Measurements from ENCODE around the gene PPP2R3B.

PPP2R3B gene

GRCh38 chrX:312621-313331 lies 73.9 kb downstream of the PPP2R3B start:
- no peak overlapping the region for H3K4me3 ChIP-seq (ENCODE audit: low read length)
- peaks cover 18% of the 10 kb centered on the region for H4K20me1 ChIP-seq (ENCODE audit: insufficient read depth, low read length)
- peaks cover 4% of the 10 kb centered on the region; the same call in 1 of the 2 replicates for H3K4me1 ChIP-seq (ENCODE audit: low read length)
- no peak overlapping the region for H3K4me2 ChIP-seq (ENCODE audit: low read length)
- no peak for TF ChIP-seq CTCF (IDR thresholded peaks at IDR 0.05; ENCODE audit: low read depth, low read length)
- no peak for TF ChIP-seq EZH2phosphoT487 (IDR thresholded peaks at IDR 0.05; ENCODE audit: low read depth)
- no peaks in the 10 kb centered on the region for H3K27me3 ChIP-seq (ENCODE audit: low read depth, low read length)
- no peaks in the 10 kb centered on the region for H3K9me3 ChIP-seq (ENCODE audit: insufficient read depth, low read length)
- H3K79me2 ChIP-seq (ENCODE audit: low read length): peaks cover 18% of the 10 kb centered on the region
- H2AFZ ChIP-seq (ENCODE audit: low read depth, low read length): no peak overlapping the region
- H3K27ac ChIP-seq (ENCODE audit: low read length): no peak overlapping the region
- no peak overlapping the region for H3K9ac ChIP-seq (ENCODE audit: low read length)
- peaks cover 64% of the 10 kb centered on the region for H3K36me3 ChIP-seq (replicated peaks; ENCODE audit: low read depth, low read length)

- TF ChIP-seq CTCF (IDR thresholded peaks at IDR 0.05; ENCODE audit: low read depth, low read length): no peak
- no peak for TF ChIP-seq EZH2phosphoT487 (IDR thresholded peaks at IDR 0.05; ENCODE audit: low read depth)
- no peaks in the 10 kb centered on the region for H3K27me3 ChIP-seq (ENCODE audit: low read depth, low read length)
- peaks cover 13% of the 10 kb centered on the region for H3K79me2 ChIP-seq (ENCODE audit: low read length)
- no peaks in the 10 kb centered on the region for H3K4me1 ChIP-seq (ENCODE audit: low read length)
- no peak overlapping the region for H2AFZ ChIP-seq (ENCODE audit: low read depth, low read length)
- H3K4me2 ChIP-seq (ENCODE audit: low read length): no peak overlapping the region
- no peak overlapping the region for H3K9ac ChIP-seq (ENCODE audit: low read length)
- peaks cover 18% of the 10 kb centered on the region for H4K20me1 ChIP-seq (ENCODE audit: insufficient read depth, low read length)
- no peaks in the 10 kb centered on the region for H3K9me3 ChIP-seq (ENCODE audit: insufficient read depth, low read length)
- peaks cover 69% of the 10 kb centered on the region for H3K36me3 ChIP-seq (replicated peaks; ENCODE audit: low read depth, low read length)
- no peak overlapping the region for H3K4me3 ChIP-seq (ENCODE audit: low read length)
- no peak overlapping the region for H3K27ac ChIP-seq (ENCODE audit: low read length)
Observed at GRCh38 chrX:311156-312129, 75.3 kb downstream of the PPP2R3B start.

- no peak overlapping the region for H3K4me3 ChIP-seq (ENCODE audit: low read length)
- H4K20me1 ChIP-seq (ENCODE audit: insufficient read depth, low read length): peaks cover 22% of the 10 kb centered on the region
- TF ChIP-seq EZH2phosphoT487 (IDR thresholded peaks at IDR 0.05; ENCODE audit: low read depth) (no peak), CTCF (IDR thresholded peaks at IDR 0.05; ENCODE audit: low read depth, low read length) (no peak)
- H3K27me3 ChIP-seq (ENCODE audit: low read depth, low read length): no peaks in the 10 kb centered on the region
- no peak overlapping the region for H2AFZ ChIP-seq (ENCODE audit: low read depth, low read length)
- H3K27ac ChIP-seq (ENCODE audit: low read length): no peak overlapping the region
- no peak overlapping the region for H3K9ac ChIP-seq (ENCODE audit: low read length)
- no peak overlapping the region for H3K4me2 ChIP-seq (ENCODE audit: low read length)
- H3K4me1 ChIP-seq (ENCODE audit: low read length): no peaks in the 10 kb centered on the region
- peaks cover 9% of the 10 kb centered on the region for H3K79me2 ChIP-seq (ENCODE audit: low read length)
- peaks cover 72% of the 10 kb centered on the region for H3K36me3 ChIP-seq (replicated peaks; ENCODE audit: low read depth, low read length)
- no peaks in the 10 kb centered on the region for H3K9me3 ChIP-seq (ENCODE audit: insufficient read depth, low read length)
Observed at GRCh38 chrX:310621-311155, 76.0 kb downstream of the PPP2R3B start.
